DOHH2 (cell line): Measurements from ENCODE around the gene RALGAPA2.

Experiments used
- CTCF ChIP-seq: fragments of 200-600 bp; sonication (generic); IDR thresholded peaks from one replicate; pipeline ENCODE4 v1.5.1; 2014; ENCODE audit warnings: antibody characterized with exemption, mild to moderate bottlenecking, low read depth, low read length; ENCODE audit not compliant: poor library complexity, severe bottlenecking
- EZH2phosphoT487 ChIP-seq: fragments of 200-600 bp; sonication (generic); IDR thresholded peaks from 2 replicates; pipeline ENCODE4 v1.6.1; 2017; ENCODE audit warnings: borderline replicate concordance, mild to moderate bottlenecking, antibody characterized with exemption, low read length, moderate library complexity, mixed read lengths

GRCh38 chr20:20564279-20564678 is 148.2 kb downstream of the RALGAPA2 start:
- TF ChIP-seq CTCF (no peak), EZH2phosphoT487 (no peak)
